Measurements from ENCODE around the gene IER5L. TPM values are rescaled to one million over a fixed set of nuclear protein-coding genes. Genes with fewer than 3 reads are reported as not detected.

Gene IER5L
- polyA plus RNA-seq (2013, experiment 1 of 2): 9.1 TPM
- polyA plus RNA-seq (2013, experiment 2 of 2): 13.9 TPM

GRCh38 chr9:129177791-129178567 is at the start of gene IER5L:
Gene IER5L, minus strand, starts transcription at chr9:129178261. Its CDS starts 209 bp downstream, at chr9:129178052.
- Histone ChIP-seq H3K9ac (ENCODE audit: low read depth, low read length) (peak within 1 kb of the TSS; percentile 45; the same call in 1 of the 2 replicates), H3K9me3 (ENCODE audit: insufficient read depth, low read depth, low read length) (no peaks in the 10 kb centered on the region), H3K27me3 (ENCODE audit: insufficient read depth, low read length) (peaks cover 78% of the 10 kb centered on the region), H3K36me3 (ENCODE audit: insufficient read depth, low read length) (no peaks in the 10 kb centered on the region), H3K4me1 (ENCODE audit: insufficient read depth, low read length) (peaks cover 15% of the 10 kb centered on the region), H3K27ac (ENCODE audit: low read depth, low read length) (no peak within 1 kb of the TSS), H3K4me3 (ENCODE audit: low read length) (peak within 1 kb of the TSS; percentile 65)
- under 1% methylated on average over 90 of the region's 90 CpGs for WGBS

- Histone ChIP-seq H3K4me1 (ENCODE audit: insufficient read depth, low read length) (peaks cover 8% of the 10 kb centered on the region; the same call in 1 of the 2 replicates), H3K4me3 (ENCODE audit: low read length) (no peak overlapping the region), H3K9ac (ENCODE audit: low read depth, low read length) (no peak overlapping the region), H3K27ac (ENCODE audit: low read depth, low read length) (no peak overlapping the region), H3K27me3 (ENCODE audit: insufficient read depth, low read length) (no peaks in the 10 kb centered on the region), H3K9me3 (ENCODE audit: insufficient read depth, low read depth, low read length) (no peaks in the 10 kb centered on the region), H3K36me3 (ENCODE audit: insufficient read depth, low read length) (no peaks in the 10 kb centered on the region)
- 94% methylated on average over 8 of the region's 10 CpGs for WGBS
Observed at GRCh38 chr9:129227843-129228189, 49.8 kb upstream of the IER5L start.

- Histone ChIP-seq H3K27ac (ENCODE audit: low read depth, low read length) (no peak overlapping the region), H3K9me3 (ENCODE audit: insufficient read depth, low read depth, low read length) (no peaks in the 10 kb centered on the region), H3K4me3 (ENCODE audit: low read length) (no peak overlapping the region), H3K27me3 (ENCODE audit: insufficient read depth, low read length) (no peaks in the 10 kb centered on the region), H3K9ac (ENCODE audit: low read depth, low read length) (no peak overlapping the region), H3K4me1 (ENCODE audit: insufficient read depth, low read length) (peaks cover 17% of the 10 kb centered on the region), H3K36me3 (ENCODE audit: insufficient read depth, low read length) (no peaks in the 10 kb centered on the region)
- WGBS: 18% methylated on average over 12 of the region's 12 CpGs
Observed at GRCh38 chr9:129225815-129226214, 47.8 kb upstream of the IER5L start.

- Histone ChIP-seq H3K27ac (ENCODE audit: low read depth, low read length) (no peak overlapping the region), H3K27me3 (ENCODE audit: insufficient read depth, low read length) (no peaks in the 10 kb centered on the region), H3K9ac (ENCODE audit: low read depth, low read length) (no peak overlapping the region), H3K4me3 (ENCODE audit: low read length) (no peak overlapping the region), H3K36me3 (ENCODE audit: insufficient read depth, low read length) (no peaks in the 10 kb centered on the region), H3K4me1 (ENCODE audit: insufficient read depth, low read length) (peaks cover 17% of the 10 kb centered on the region), H3K9me3 (ENCODE audit: insufficient read depth, low read depth, low read length) (no peaks in the 10 kb centered on the region)
- 92% methylated on average over 3 of the region's 3 CpGs for WGBS
Observed at GRCh38 chr9:129225490-129225778, 47.4 kb upstream of the IER5L start.

GRCh38 chr9:129224618-129225489 is 46.8 kb upstream of the IER5L start:
- Histone ChIP-seq H3K4me3 (ENCODE audit: low read length) (no peak overlapping the region), H3K27me3 (ENCODE audit: insufficient read depth, low read length) (no peaks in the 10 kb centered on the region), H3K27ac (ENCODE audit: low read depth, low read length) (no peak overlapping the region), H3K36me3 (ENCODE audit: insufficient read depth, low read length) (no peaks in the 10 kb centered on the region), H3K9ac (ENCODE audit: low read depth, low read length) (no peak overlapping the region), H3K9me3 (ENCODE audit: insufficient read depth, low read depth, low read length) (no peaks in the 10 kb centered on the region), H3K4me1 (ENCODE audit: insufficient read depth, low read length) (peaks cover 17% of the 10 kb centered on the region)
- 85% methylated on average over 17 of the region's 17 CpGs for WGBS

- Histone ChIP-seq H3K36me3 (ENCODE audit: insufficient read depth, low read length) (no peaks in the 10 kb centered on the region), H3K4me1 (ENCODE audit: insufficient read depth, low read length) (peaks cover 17% of the 10 kb centered on the region), H3K27ac (ENCODE audit: low read depth, low read length) (no peak overlapping the region), H3K4me3 (ENCODE audit: low read length) (no peak overlapping the region), H3K9me3 (ENCODE audit: insufficient read depth, low read depth, low read length) (no peaks in the 10 kb centered on the region), H3K27me3 (ENCODE audit: insufficient read depth, low read length) (no peaks in the 10 kb centered on the region), H3K9ac (ENCODE audit: low read depth, low read length) (no peak overlapping the region)
- 81% methylated on average over 15 of the region's 15 CpGs for WGBS
Observed at GRCh38 chr9:129223551-129224208, 45.6 kb upstream of the IER5L start.

- WGBS: 83% methylated on average over 13 of the region's 13 CpGs
- no peak overlapping the region for H3K4me3 ChIP-seq (ENCODE audit: low read length)
- no peaks in the 10 kb centered on the region for H3K9me3 ChIP-seq (ENCODE audit: insufficient read depth, low read depth, low read length)
- H3K27ac ChIP-seq (ENCODE audit: low read depth, low read length): no peak overlapping the region
- no peaks in the 10 kb centered on the region for H3K36me3 ChIP-seq (ENCODE audit: insufficient read depth, low read length)
- H3K9ac ChIP-seq (ENCODE audit: low read depth, low read length): no peak overlapping the region
- peaks cover 17% of the 10 kb centered on the region for H3K4me1 ChIP-seq (ENCODE audit: insufficient read depth, low read length)
- no peaks in the 10 kb centered on the region for H3K27me3 ChIP-seq (ENCODE audit: insufficient read depth, low read length)
Observed at GRCh38 chr9:129222819-129223218, 44.8 kb upstream of the IER5L start.

- Histone ChIP-seq H3K9me3 (ENCODE audit: insufficient read depth, low read depth, low read length) (no peaks in the 10 kb centered on the region), H3K4me1 (ENCODE audit: insufficient read depth, low read length) (peaks cover 17% of the 10 kb centered on the region), H3K4me3 (ENCODE audit: low read length) (no peak overlapping the region), H3K9ac (ENCODE audit: low read depth, low read length) (no peak overlapping the region), H3K27me3 (ENCODE audit: insufficient read depth, low read length) (no peaks in the 10 kb centered on the region), H3K36me3 (ENCODE audit: insufficient read depth, low read length) (no peaks in the 10 kb centered on the region), H3K27ac (ENCODE audit: low read depth, low read length) (no peak overlapping the region)
- WGBS: 70% methylated on average over 15 of the region's 15 CpGs
Observed at GRCh38 chr9:129221979-129222635, 44.0 kb upstream of the IER5L start.

- H3K27me3 ChIP-seq (ENCODE audit: insufficient read depth, low read length): no peaks in the 10 kb centered on the region
- no peak overlapping the region for H3K4me3 ChIP-seq (ENCODE audit: low read length)
- peaks cover 16% of the 10 kb centered on the region for H3K4me1 ChIP-seq (ENCODE audit: insufficient read depth, low read length)
- H3K36me3 ChIP-seq (ENCODE audit: insufficient read depth, low read length): no peaks in the 10 kb centered on the region
- no peak overlapping the region for H3K27ac ChIP-seq (ENCODE audit: low read depth, low read length)
- 92% methylated on average over 7 of the region's 7 CpGs for WGBS
- no peak overlapping the region for H3K9ac ChIP-seq (ENCODE audit: low read depth, low read length)
- H3K9me3 ChIP-seq (ENCODE audit: insufficient read depth, low read depth, low read length): no peaks in the 10 kb centered on the region
Observed at GRCh38 chr9:129221233-129221632, 43.2 kb upstream of the IER5L start.

- no peak overlapping the region for H3K27ac ChIP-seq (ENCODE audit: low read depth, low read length)
- WGBS: 90% methylated on average over 6 of the region's 6 CpGs
Observed at GRCh38 chr9:129220771-129221170, 42.7 kb upstream of the IER5L start.

More at GRCh38 chr9:129220771-129221170, 42.7 kb upstream of the IER5L start:
- H3K4me3 ChIP-seq (ENCODE audit: low read length): no peak overlapping the region
- H3K9me3 ChIP-seq (ENCODE audit: insufficient read depth, low read depth, low read length): no peaks in the 10 kb centered on the region
- no peaks in the 10 kb centered on the region for H3K27me3 ChIP-seq (ENCODE audit: insufficient read depth, low read length)
- peaks cover 13% of the 10 kb centered on the region; the same call in 1 of the 2 replicates for H3K4me1 ChIP-seq (ENCODE audit: insufficient read depth, low read length)
- H3K36me3 ChIP-seq (ENCODE audit: insufficient read depth, low read length): no peaks in the 10 kb centered on the region
- H3K9ac ChIP-seq (ENCODE audit: low read depth, low read length): no peak overlapping the region

All from HUES64 (cell line).